Measurements from ENCODE around the gene RPP30. TPM values are rescaled to one million over a fixed set of nuclear protein-coding genes. Genes with fewer than 3 reads are reported as not detected.

RPP30 gene
- total and polyA plus RNA-seq, 2 donors from 2014 or later = 26.5 to 42.9 TPM

GRCh38 chr10:90945491-90946070 lies 73.8 kb downstream of the RPP30 start:
- H3K9me3 ChIP-seq (ENCODE audit: control insufficient read depth in 2 of 3, insufficient read depth in 1 of 3, low read length in 3 of 3) = no peaks in the 10 kb centered on the region
- H3K4me3 ChIP-seq (ENCODE audit: low read length in 3 of 3) = no peak overlapping the region
- FAIRE-seq = no peak
- no peak overlapping the region for H3K27ac ChIP-seq (ENCODE audit: low read depth in 2 of 2, low read length in 2 of 2)
- H3K36me3 ChIP-seq (ENCODE audit: control insufficient read depth in 2 of 3, insufficient read depth in 3 of 3, low read length in 3 of 3) = no peaks in the 10 kb centered on the region
- DNase-seq = no peak
- no peak for TF ChIP-seq CTCF (IDR thresholded peaks at IDR 0.05; ENCODE audit: borderline replicate concordance, extremely low read depth, insufficient read depth)
- intact Hi-C loops (cut with DNase I) = no loop called here
- no peaks in the 10 kb centered on the region for H3K4me1 ChIP-seq (ENCODE audit: control insufficient read depth in 2 of 3, insufficient read depth in 2 of 3, low read depth in 1 of 3, low read length in 3 of 3)
- no peaks in the 10 kb centered on the region for H3K27me3 ChIP-seq (ENCODE audit: control insufficient read depth, insufficient read depth, low read length)
- H3K9ac ChIP-seq (ENCODE audit: low read length in 3 of 3) = no peak overlapping the region

- FAIRE-seq = no peak
- intact Hi-C loops (cut with DNase I) = no loop called here
- Histone ChIP-seq H3K4me3 (ENCODE audit: low read length in 3 of 3) (no peak overlapping the region), H3K4me1 (ENCODE audit: control insufficient read depth in 2 of 3, insufficient read depth in 2 of 3, low read depth in 1 of 3, low read length in 3 of 3) (no peaks in the 10 kb centered on the region), H3K9ac (ENCODE audit: low read length in 3 of 3) (no peak overlapping the region), H3K27ac (ENCODE audit: low read depth in 2 of 2, low read length in 2 of 2) (no peak overlapping the region), H3K27me3 (ENCODE audit: control insufficient read depth, insufficient read depth, low read length) (no peaks in the 10 kb centered on the region), H3K36me3 (ENCODE audit: control insufficient read depth in 2 of 3, insufficient read depth in 3 of 3, low read length in 3 of 3) (no peaks in the 10 kb centered on the region), H3K9me3 (ENCODE audit: control insufficient read depth in 2 of 3, insufficient read depth in 1 of 3, low read length in 3 of 3) (no peaks in the 10 kb centered on the region)
- DNase-seq = no peak
- no peak for TF ChIP-seq CTCF (IDR thresholded peaks at IDR 0.05; ENCODE audit: borderline replicate concordance, extremely low read depth, insufficient read depth)
Measured at GRCh38 chr10:90947030-90947960, 75.5 kb downstream of the RPP30 start.

Other genes with a start within 250 kb of the RPP30 start
- 0.38 TPM for gene HTR7, start 13.9 kb upstream of the RPP30 start, total RNA-seq
- gene HTR7, start 13.9 kb upstream of the RPP30 start, polyA plus RNA-seq (ENCODE audit: insufficient read depth, low read depth, low replicate concordance) = not detected
- gene ANKRD1, start 49.1 kb downstream of the RPP30 start, total RNA-seq = not detected
- gene ANKRD1, start 49.1 kb downstream of the RPP30 start, polyA plus RNA-seq (ENCODE audit: insufficient read depth, low read depth, low replicate concordance) = 0.58 TPM